K562 (cell line): Measurements from ENCODE around the gene TMEM86A. TPM values are rescaled to one million over a fixed set of nuclear protein-coding genes. Genes with fewer than 3 reads are reported as not detected.

ENCODE experiments used
- CCNT2 ChIP-seq: IDR thresholded peaks from 2 replicates; pipeline ENCODE4 v1.6.1; 2011; ENCODE audit warnings: borderline replicate concordance, low read depth, mild to moderate bottlenecking, moderate library complexity, mixed read lengths, low read length; ENCODE audit not compliant: insufficient read length; ENCODE audit errors: extremely low read depth
- DPF2 ChIP-seq: fragments of 450-650 bp; IDR thresholded peaks from 2 replicates; pipeline ENCODE4 v1.6.1; 2016
- ESRRA ChIP-seq: fragments of 450-650 bp; IDR thresholded peaks from 2 replicates; pipeline ENCODE4 v1.6.1; 2014; ENCODE audit warnings: low read depth, mild to moderate bottlenecking, moderate library complexity, borderline replicate concordance
- FOXK1 ChIP-seq: sonication (generic); formaldehyde crosslinking; IDR thresholded peaks from 2 replicates; pipeline ENCODE4 v1.8.0; 2022; ENCODE audit warnings: missing genetic modification reagents, mild to moderate bottlenecking, borderline replicate concordance
- HCFC1 ChIP-seq: IDR thresholded peaks from 2 replicates; pipeline ENCODE4 v1.6.1; 2012; ENCODE audit warnings: low read depth, low read length, improper control_type of control experiment
- MXI1 ChIP-seq: IDR thresholded peaks from 2 replicates; pipeline ENCODE4 v1.6.1; 2011; ENCODE audit warnings: low read depth, mild to moderate bottlenecking, improper control_type of control experiment, low read length
- NFIC ChIP-seq: fragments of 450-650 bp; IDR thresholded peaks from 2 replicates; pipeline ENCODE4 v1.6.1; 2017; ENCODE audit warnings: mild to moderate bottlenecking, inconsistent platforms
- NRF1 ChIP-seq, 2 experiments: fragments of 450-650 bp; IDR thresholded peaks in 1 of 2; conservative IDR thresholded peaks in 1 of 2; 2 replicates each; pipeline ENCODE4 v1.6.1; 2014; ENCODE audit warnings: mild to moderate bottlenecking in 2 of 2
- POU5F1 ChIP-seq: fragments of 150-350 bp; IDR thresholded peaks from 2 replicates; pipeline ENCODE4 v1.6.1; 2014; ENCODE audit warnings: borderline replicate concordance, low read length, low read depth, mild to moderate bottlenecking; ENCODE audit not compliant: partially characterized antibody
- TAF1 ChIP-seq: IDR thresholded peaks from 2 replicates; pipeline ENCODE4 v1.6.1; 2011; ENCODE audit warnings: mild to moderate bottlenecking, low read length, moderate library complexity; ENCODE audit not compliant: insufficient read depth, control insufficient read depth, severe bottlenecking; ENCODE audit errors: extremely low read depth
- ZFX ChIP-seq: sonication (generic); formaldehyde crosslinking; IDR thresholded peaks from 2 replicates; pipeline ENCODE4 v1.8.0; 2022; ENCODE audit warnings: mild to moderate bottlenecking, missing genetic modification reagents, moderate library complexity
- polyA plus RNA-seq, 8 experiments: library from polyadenylated mRNA; depleted of rRNA in 4 of 8; stranded (reverse) in 5 of 8; unstranded in 3 of 8; fragments of >200 nt; fragmentation: Nextera tagmentation in 2 of 8; fragmentation: Illumina TruSeq in 1 of 8; extraction: Ambion mirVana in 2 of 8; extraction: Trizol in 1 of 8; gene quantifications; 2 replicates each; pipeline versions ENCODE4 v1.2.1 to v1.2.3, GENCODE V29; 2011 to 2014; ENCODE audit warnings: inconsistent platforms in 1 of 8, missing spikeins in 1 of 8
- total RNA-seq, 7 experiments: library from RNA; depleted of rRNA in 6 of 7; stranded (reverse); fragments of >200 nt in 6 of 7; fragmentation: Illumina TruSeq in 2 of 7; extraction: Trizol in 2 of 7; gene quantifications; 2 replicates each; pipeline versions ENCODE4 v1.2.1 to v1.2.3, GENCODE V29; 2011 to 2021; ENCODE audit warnings: low replicate concordance in 1 of 7
- TF ChIP-seq, protein P1 (sequence below): fragments of 450-650 bp; conservative IDR thresholded peaks from 2 replicates; pipeline ENCODE4 v1.6.1; 2016; ENCODE audit warnings: missing genetic modification characterization, low read depth, mild to moderate bottlenecking, control low read depth, missing compliant biosample characterization
- TF ChIP-seq, protein P2 (sequence below): sonication (generic); formaldehyde crosslinking; IDR thresholded peaks from 2 replicates; pipeline ENCODE4 v1.9.0; 2022; ENCODE audit warnings: mild to moderate bottlenecking, missing genetic modification reagents
- TF ChIP-seq, protein P3 (sequence below), 2 experiments: IDR thresholded peaks; 2 replicates each; pipeline ENCODE4 v1.6.1; 2011; ENCODE audit warnings: borderline replicate concordance in 1 of 2, control low read depth in 1 of 2, low read depth in 1 of 2, low read length in 1 of 2, mild to moderate bottlenecking in 1 of 2, mixed read lengths in 1 of 2, moderate library complexity in 1 of 2; ENCODE audit not compliant: insufficient read depth in 1 of 2, insufficient read length in 1 of 2, poor library complexity in 1 of 2, severe bottlenecking in 1 of 2; ENCODE audit errors: extremely low read depth in 1 of 2
- TF ChIP-seq, protein P4 (sequence below): fragments of 450-650 bp; IDR thresholded peaks from 2 replicates; pipeline ENCODE4 v1.6.1; 2017; ENCODE audit warnings: antibody characterized with exemption, mild to moderate bottlenecking
- TF ChIP-seq, protein P5 (sequence below): fragments of 250-450 bp; sonication (Bioruptor Pico); IDR thresholded peaks from 2 replicates; pipeline ENCODE4 v1.4.0; 2020; ENCODE audit warnings: mild to moderate bottlenecking

TMEM86A gene
- total and polyA plus RNA-seq, 9 of the 15 experiments (the other 6 are each of a cell fraction or from before 2014, with no cell fraction given) = 0.22 to 1.3 (median 0.40) TPM; not detected in 2

DNA sequence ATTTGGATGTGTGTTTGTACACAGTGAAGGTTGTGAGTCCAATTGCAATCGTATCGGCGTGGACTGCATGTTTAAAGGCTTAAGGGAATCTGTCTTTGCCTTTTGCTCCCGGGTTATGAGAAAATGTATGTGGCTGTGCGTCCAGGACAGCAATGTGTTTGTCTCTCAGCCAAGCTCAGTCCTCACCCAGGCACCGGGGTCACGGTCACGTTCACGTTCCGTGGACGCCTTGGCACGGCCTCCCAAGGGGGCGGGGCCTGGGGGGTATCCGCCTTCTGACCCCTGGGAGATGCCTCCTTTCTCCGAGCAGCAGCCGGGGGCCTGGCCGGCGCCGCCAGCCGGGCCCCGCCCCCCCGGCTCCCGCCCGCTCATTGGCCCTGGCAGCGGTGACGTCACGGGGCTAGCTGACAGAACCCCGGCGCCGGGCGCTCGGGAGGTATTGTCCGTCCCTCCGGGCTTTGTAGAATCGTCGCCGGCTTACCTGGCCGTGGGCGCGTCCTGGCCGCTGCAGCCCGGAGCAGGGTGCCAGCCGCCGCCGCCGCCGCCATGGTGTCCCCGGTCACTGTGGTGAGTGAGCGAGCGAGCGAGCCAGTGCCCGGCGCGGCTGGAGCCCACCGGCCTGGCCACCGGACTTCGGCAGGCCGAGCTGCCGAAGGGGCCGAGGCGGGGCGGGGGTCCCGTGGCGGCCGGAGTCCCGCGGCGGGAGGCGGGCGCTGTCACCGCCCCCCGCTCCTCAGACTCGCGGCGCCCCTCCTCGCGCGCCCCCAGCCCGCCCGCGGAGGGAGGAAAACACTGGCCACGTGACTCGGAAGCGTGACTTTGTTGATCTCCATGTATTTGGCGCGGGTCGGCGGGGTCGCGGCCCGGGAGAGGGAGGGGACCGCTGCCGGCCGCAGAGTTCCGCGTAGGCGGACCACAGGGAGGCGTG lies at the start of gene TMEM86A (continued):
- TF ChIP-seq DPF2 = no peak
- TF ChIP-seq, protein P1, sequence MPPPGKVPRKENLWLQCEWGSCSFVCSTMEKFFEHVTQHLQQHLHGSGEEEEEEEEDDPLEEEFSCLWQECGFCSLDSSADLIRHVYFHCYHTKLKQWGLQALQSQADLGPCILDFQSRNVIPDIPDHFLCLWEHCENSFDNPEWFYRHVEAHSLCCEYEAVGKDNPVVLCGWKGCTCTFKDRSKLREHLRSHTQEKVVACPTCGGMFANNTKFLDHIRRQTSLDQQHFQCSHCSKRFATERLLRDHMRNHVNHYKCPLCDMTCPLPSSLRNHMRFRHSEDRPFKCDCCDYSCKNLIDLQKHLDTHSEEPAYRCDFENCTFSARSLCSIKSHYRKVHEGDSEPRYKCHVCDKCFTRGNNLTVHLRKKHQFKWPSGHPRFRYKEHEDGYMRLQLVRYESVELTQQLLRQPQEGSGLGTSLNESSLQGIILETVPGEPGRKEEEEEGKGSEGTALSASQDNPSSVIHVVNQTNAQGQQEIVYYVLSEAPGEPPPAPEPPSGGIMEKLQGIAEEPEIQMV = peak; percentile 88; the same call in 1 of the 2 replicates
- TF ChIP-seq, protein P2, sequence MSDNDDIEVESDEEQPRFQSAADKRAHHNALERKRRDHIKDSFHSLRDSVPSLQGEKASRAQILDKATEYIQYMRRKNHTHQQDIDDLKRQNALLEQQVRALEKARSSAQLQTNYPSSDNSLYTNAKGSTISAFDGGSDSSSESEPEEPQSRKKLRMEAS (CRISPR knock-in tag) = peak; percentile 56
- TF ChIP-seq HCFC1 = no peak
- TF ChIP-seq TAF1 = peak; percentile 23
- no peak for TF ChIP-seq FOXK1
- TF ChIP-seq POU5F1 = no peak
- TF ChIP-seq, protein P3, sequence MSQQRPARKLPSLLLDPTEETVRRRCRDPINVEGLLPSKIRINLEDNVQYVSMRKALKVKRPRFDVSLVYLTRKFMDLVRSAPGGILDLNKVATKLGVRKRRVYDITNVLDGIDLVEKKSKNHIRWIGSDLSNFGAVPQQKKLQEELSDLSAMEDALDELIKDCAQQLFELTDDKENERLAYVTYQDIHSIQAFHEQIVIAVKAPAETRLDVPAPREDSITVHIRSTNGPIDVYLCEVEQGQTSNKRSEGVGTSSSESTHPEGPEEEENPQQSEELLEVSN (IDR thresholded peaks at IDR 0.05; ENCODE audit: borderline replicate concordance in 1 of 2, extremely low read depth in 1 of 2, insufficient read depth in 1 of 2, insufficient read length in 1 of 2, low read depth in 1 of 2, low read length in 1 of 2, poor library complexity in 1 of 2, severe bottlenecking in 1 of 2) = peak in 1 of 2 experiments; percentile 25
- TF ChIP-seq ESRRA = 0 out of 2 replicates have a peak, but pooled peaks have one; percentile 14
- TF ChIP-seq ZFX (CRISPR knock-in tag) = 0 out of 2 replicates have a peak, but pooled peaks have one; percentile 26
- peak; percentile 59 to 64 for TF ChIP-seq NRF1 (conservative IDR thresholded peaks at IDR 0.05 in 1 of 2, IDR thresholded peaks at IDR 0.05 in 1 of 2)
- no peak for TF ChIP-seq MXI1
- peak; percentile 51 for TF ChIP-seq NFIC
- peak; percentile 28 for TF ChIP-seq CCNT2
- TF ChIP-seq, protein P4, sequence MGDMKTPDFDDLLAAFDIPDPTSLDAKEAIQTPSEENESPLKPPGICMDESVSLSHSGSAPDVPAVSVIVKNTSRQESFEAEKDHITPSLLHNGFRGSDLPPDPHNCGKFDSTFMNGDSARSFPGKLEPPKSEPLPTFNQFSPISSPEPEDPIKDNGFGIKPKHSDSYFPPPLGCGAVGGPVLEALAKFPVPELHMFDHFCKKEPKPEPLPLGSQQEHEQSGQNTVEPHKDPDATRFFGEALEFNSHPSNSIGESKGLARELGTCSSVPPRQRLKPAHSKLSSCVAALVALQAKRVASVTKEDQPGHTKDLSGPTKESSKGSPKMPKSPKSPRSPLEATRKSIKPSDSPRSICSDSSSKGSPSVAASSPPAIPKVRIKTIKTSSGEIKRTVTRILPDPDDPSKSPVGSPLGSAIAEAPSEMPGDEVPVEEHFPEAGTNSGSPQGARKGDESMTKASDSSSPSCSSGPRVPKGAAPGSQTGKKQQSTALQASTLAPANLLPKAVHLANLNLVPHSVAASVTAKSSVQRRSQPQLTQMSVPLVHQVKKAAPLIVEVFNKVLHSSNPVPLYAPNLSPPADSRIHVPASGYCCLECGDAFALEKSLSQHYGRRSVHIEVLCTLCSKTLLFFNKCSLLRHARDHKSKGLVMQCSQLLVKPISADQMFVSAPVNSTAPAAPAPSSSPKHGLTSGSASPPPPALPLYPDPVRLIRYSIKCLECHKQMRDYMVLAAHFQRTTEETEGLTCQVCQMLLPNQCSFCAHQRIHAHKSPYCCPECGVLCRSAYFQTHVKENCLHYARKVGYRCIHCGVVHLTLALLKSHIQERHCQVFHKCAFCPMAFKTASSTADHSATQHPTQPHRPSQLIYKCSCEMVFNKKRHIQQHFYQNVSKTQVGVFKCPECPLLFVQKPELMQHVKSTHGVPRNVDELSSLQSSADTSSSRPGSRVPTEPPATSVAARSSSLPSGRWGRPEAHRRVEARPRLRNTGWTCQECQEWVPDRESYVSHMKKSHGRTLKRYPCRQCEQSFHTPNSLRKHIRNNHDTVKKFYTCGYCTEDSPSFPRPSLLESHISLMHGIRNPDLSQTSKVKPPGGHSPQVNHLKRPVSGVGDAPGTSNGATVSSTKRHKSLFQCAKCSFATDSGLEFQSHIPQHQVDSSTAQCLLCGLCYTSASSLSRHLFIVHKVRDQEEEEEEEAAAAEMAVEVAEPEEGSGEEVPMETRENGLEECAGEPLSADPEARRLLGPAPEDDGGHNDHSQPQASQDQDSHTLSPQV = no peak
- TF ChIP-seq, protein P5, sequence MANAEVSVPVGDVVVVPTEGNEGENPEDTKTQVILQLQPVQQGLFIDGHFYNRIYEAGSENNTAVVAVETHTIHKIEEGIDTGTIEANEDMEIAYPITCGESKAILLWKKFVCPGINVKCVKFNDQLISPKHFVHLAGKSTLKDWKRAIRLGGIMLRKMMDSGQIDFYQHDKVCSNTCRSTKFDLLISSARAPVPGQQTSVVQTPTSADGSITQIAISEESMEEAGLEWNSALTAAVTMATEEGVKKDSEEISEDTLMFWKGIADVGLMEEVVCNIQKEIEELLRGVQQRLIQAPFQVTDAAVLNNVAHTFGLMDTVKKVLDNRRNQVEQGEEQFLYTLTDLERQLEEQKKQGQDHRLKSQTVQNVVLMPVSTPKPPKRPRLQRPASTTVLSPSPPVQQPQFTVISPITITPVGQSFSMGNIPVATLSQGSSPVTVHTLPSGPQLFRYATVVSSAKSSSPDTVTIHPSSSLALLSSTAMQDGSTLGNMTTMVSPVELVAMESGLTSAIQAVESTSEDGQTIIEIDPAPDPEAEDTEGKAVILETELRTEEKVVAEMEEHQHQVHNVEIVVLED (CRISPR knock-in tag) = peak; percentile 67
